KOPT-K1 (cell line): ENCODE results near the gene PRKN.
"Not testable (repeated sequence)": the region's sequence is repeated elsewhere in the genome, so short reads cannot be mapped to it uniquely, and the experiment has no call there.

ENCODE experiments used
- H3K27ac ChIP-seq: fragments of 200-600 bp; sonication (generic); 2 replicates; pipeline ENCODE4 v1.5.1; 2016; ENCODE audit warnings: antibody characterized with exemption, mild to moderate bottlenecking, low read depth, low read length; ENCODE audit not compliant: poor library complexity, severe bottlenecking
- H3K36me3 ChIP-seq: fragments of 200-600 bp; sonication (generic); 2 replicates; pipeline ENCODE4 v1.5.1; 2017; ENCODE audit warnings: antibody characterized with exemption, mild to moderate bottlenecking, low read length, moderate library complexity; ENCODE audit not compliant: insufficient read depth
- H3K9me3 ChIP-seq: fragments of 200-600 bp; sonication (generic); 2 replicates; pipeline ENCODE4 v1.5.1; 2017; ENCODE audit warnings: antibody characterized with exemption, low read length, mild to moderate bottlenecking; ENCODE audit not compliant: insufficient read depth, poor library complexity, severe bottlenecking

PRKN gene

GRCh38 chr6:161834426-161834825 lies 893.1 kb downstream of the PRKN start:
- H3K9me3 ChIP-seq = no peaks in the 10 kb centered on the region
- no peak overlapping the region for H3K27ac ChIP-seq
- H3K36me3 ChIP-seq = no peaks in the 10 kb centered on the region

GRCh38 chr6:161833099-161833860 lies 894.3 kb downstream of the PRKN start:
- Histone ChIP-seq H3K36me3 (no peaks in the 10 kb centered on the region), H3K27ac (no peak overlapping the region), H3K9me3 (no peaks in the 10 kb centered on the region)

GRCh38 chr6:161832622-161833021 lies 894.9 kb downstream of the PRKN start:
- no peaks in the 10 kb centered on the region for H3K36me3 ChIP-seq
- H3K27ac ChIP-seq = no peak overlapping the region
- H3K9me3 ChIP-seq = no peaks in the 10 kb centered on the region

- Histone ChIP-seq H3K36me3 (no peaks in the 10 kb centered on the region), H3K27ac (no peak overlapping the region), H3K9me3 (no peaks in the 10 kb centered on the region)
Observed at GRCh38 chr6:161830866-161831616, 896.5 kb downstream of the PRKN start.

- Histone ChIP-seq H3K27ac (no peak overlapping the region), H3K36me3 (no peaks in the 10 kb centered on the region), H3K9me3 (no peaks in the 10 kb centered on the region)
Observed at GRCh38 chr6:161829291-161829729, 898.3 kb downstream of the PRKN start.

GRCh38 chr6:161828355-161828754 lies 899.2 kb downstream of the PRKN start:
- H3K27ac ChIP-seq = no peak overlapping the region
- H3K9me3 ChIP-seq = no peaks in the 10 kb centered on the region

GRCh38 chr6:161826512-161826911 lies 901.1 kb downstream of the PRKN start:
- Histone ChIP-seq H3K36me3 (no peaks in the 10 kb centered on the region), H3K27ac (no peak overlapping the region), H3K9me3 (no peaks in the 10 kb centered on the region)

More at GRCh38 chr6:161828355-161828754, 899.2 kb downstream of the PRKN start:
- no peaks in the 10 kb centered on the region for H3K36me3 ChIP-seq

GRCh38 chr6:161822204-161822603 lies 905.4 kb downstream of the PRKN start:
- not testable (repeated sequence) for H3K36me3 ChIP-seq

GRCh38 chr6:161817881-161818280 lies 909.7 kb downstream of the PRKN start:
- no peak overlapping the region for H3K27ac ChIP-seq

More at GRCh38 chr6:161822204-161822603, 905.4 kb downstream of the PRKN start:
- H3K27ac ChIP-seq, H3K9me3 ChIP-seq: not testable (repeated sequence)

GRCh38 chr6:161815965-161816364 lies 911.6 kb downstream of the PRKN start:
- Histone ChIP-seq H3K27ac (no peak overlapping the region), H3K36me3 (no peaks in the 10 kb centered on the region), H3K9me3 (no peaks in the 10 kb centered on the region)

More at GRCh38 chr6:161817881-161818280, 909.7 kb downstream of the PRKN start:
- Histone ChIP-seq H3K9me3 (no peaks in the 10 kb centered on the region), H3K36me3 (no peaks in the 10 kb centered on the region)

GRCh38 chr6:161813156-161813555 lies 914.4 kb downstream of the PRKN start:
- no peak overlapping the region for H3K27ac ChIP-seq
- no peaks in the 10 kb centered on the region for H3K9me3 ChIP-seq
- no peaks in the 10 kb centered on the region for H3K36me3 ChIP-seq

GRCh38 chr6:161809971-161810370 lies 917.6 kb downstream of the PRKN start:
- Histone ChIP-seq H3K36me3 (no peaks in the 10 kb centered on the region), H3K27ac (no peak overlapping the region), H3K9me3 (no peaks in the 10 kb centered on the region)

- no peak overlapping the region for H3K27ac ChIP-seq
- no peaks in the 10 kb centered on the region for H3K36me3 ChIP-seq
- H3K9me3 ChIP-seq = no peaks in the 10 kb centered on the region
Observed at GRCh38 chr6:161804838-161805237, 922.7 kb downstream of the PRKN start.

- H3K9me3 ChIP-seq = no peaks in the 10 kb centered on the region
- no peak overlapping the region for H3K27ac ChIP-seq
- no peaks in the 10 kb centered on the region for H3K36me3 ChIP-seq
Observed at GRCh38 chr6:161803131-161803530, 924.4 kb downstream of the PRKN start.

GRCh38 chr6:161802231-161802630 lies 925.3 kb downstream of the PRKN start:
- H3K36me3 ChIP-seq = no peaks in the 10 kb centered on the region
- no peaks in the 10 kb centered on the region for H3K9me3 ChIP-seq
- H3K27ac ChIP-seq = no peak overlapping the region
